Gastrocnemius medialis (tissue), 4 donors: Measurements from ENCODE around the gene LGALS7. TPM values are rescaled to one million over a fixed set of nuclear protein-coding genes. Genes with fewer than 3 reads are reported as not detected.
A peak's percentile ranks its signal among the peaks of the same experiment; 100 is the strongest.

Source experiments
- ATAC-seq, 2 donors: fragments of 150-250 bp; one replicate each; pipeline ENCODE4 v1.9.1; 2016
- DNase-seq, 2 donors: peaks; one replicate each; pipeline ENCODE4 v3.0.0-alpha.2; 2019
- H3K27ac ChIP-seq, 4 donors: fragments of 200-600 bp; sonication (generic); 1 replicate in 1 of 4; 2 replicates in 3 of 4; pipeline ENCODE4 v1.5.1; 2016 to 2018; ENCODE audit warnings: mild to moderate bottlenecking in 2 of 4, moderate library complexity in 1 of 4
- H3K27me3 ChIP-seq, 3 donors: fragments of 200-600 bp; sonication (generic) in 2 of 3; 1 replicate in 1 of 3; 2 replicates in 2 of 3; pipeline versions ENCODE4 v1.5.1 to v1.6.0; 2016 to 2019; ENCODE audit warnings: mild to moderate bottlenecking in 1 of 3, moderate library complexity in 1 of 3
- H3K36me3 ChIP-seq, 2 donors: fragments of 200-600 bp; sonication (generic) in 1 of 2; one replicate each; pipeline ENCODE4 v1.5.1; 2017 to 2018
- H3K4me1 ChIP-seq, 2 donors: fragments of 200-600 bp; sonication (generic) in 1 of 2; one replicate each; pipeline ENCODE4 v1.5.1; 2016 to 2017; ENCODE audit warnings: mild to moderate bottlenecking in 2 of 2
- H3K4me3 ChIP-seq, 4 donors: fragments of 200-600 bp; sonication (generic) in 3 of 4; 1 replicate in 1 of 4; 2 replicates in 3 of 4; pipeline ENCODE4 v1.5.1; 2016 to 2019; ENCODE audit warnings: mild to moderate bottlenecking in 2 of 4
- H3K9me3 ChIP-seq, 3 donors: fragments of 200-600 bp; sonication (generic) in 2 of 3; 1 replicate in 1 of 3; 2 replicates in 2 of 3; pipeline ENCODE4 v1.5.1; 2016 to 2019
- CTCF ChIP-seq, 5 experiments: fragments of 450-650 bp in 3 of 5; fragments of 200-600 bp in 2 of 5; sonication (generic) in 2 of 5; IDR thresholded peaks in 4 of 5; conservative IDR thresholded peaks in 1 of 5; 1 replicate in 4 of 5; 2 replicates in 1 of 5; pipeline ENCODE4 v1.5.1; 2016 to 2019; ENCODE audit warnings: antibody characterized with exemption in 5 of 5, mild to moderate bottlenecking in 3 of 5, moderate library complexity in 3 of 5
- POLR2A ChIP-seq, 2 donors: fragments of 450-650 bp; IDR thresholded peaks; one replicate each; pipeline ENCODE4 v1.6.1; 2017; ENCODE audit warnings: antibody characterized with exemption in 2 of 2, mild to moderate bottlenecking in 2 of 2, moderate library complexity in 2 of 2
- in situ Hi-C, 4 donors: fragments of 200-750 bp; cut with MboI; loops; one replicate each; pipeline versions ENCODE4 v1.15.0 to v1.8.0; 2017; ENCODE audit warnings: low sequenced_read_pairs in 4 of 4
- intact Hi-C: fragments of 100-400 bp; cut with DNase I; formaldehyde crosslinking; loops from one replicate; pipeline ENCODE4 v1.15.1; 2023; ENCODE audit warnings: low total_unique reads
- total RNA-seq, 4 donors: library from RNA; depleted of rRNA; stranded (reverse); fragments of >200 nt; gene quantifications; one replicate each; pipeline versions ENCODE4 v1.1.0 to v1.2.3, GENCODE V29; 2016

LGALS7 gene
- total RNA-seq, 4 donors from 2014 or later = not detected

DNA sequence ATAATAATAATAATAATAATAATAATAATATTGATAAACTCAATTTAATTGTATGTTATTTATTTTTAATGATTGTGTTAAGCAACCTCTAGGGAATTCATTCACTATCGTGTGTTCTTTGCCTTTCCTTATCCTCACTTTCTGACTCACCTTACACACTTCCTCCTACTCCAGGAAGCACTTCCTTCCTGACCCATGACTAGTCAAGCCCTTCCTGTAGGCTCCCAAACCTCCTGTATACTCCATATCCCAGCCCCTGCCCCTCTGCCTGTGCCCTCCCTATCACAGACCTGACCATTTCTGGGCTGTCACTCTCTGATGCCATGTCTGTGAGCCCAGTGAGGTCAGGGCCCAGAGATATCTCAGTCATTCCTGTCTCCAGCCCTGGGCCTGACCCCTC is 31.9 kb upstream of the LGALS7 start:
- no peak overlapping the region for H3K4me3 ChIP-seq
- in situ Hi-C loops (no loop called here), intact Hi-C loops (no loop called here)
- DNase-seq (no peak), ATAC-seq (no peak)
- no peak overlapping the region for H3K27ac ChIP-seq
- H3K27me3 ChIP-seq = no peaks in the 10 kb centered on the region
- H3K4me1 ChIP-seq = no peaks in the 10 kb centered on the region
- H3K9me3 ChIP-seq = no peaks in the 10 kb centered on the region
- no peaks in the 10 kb centered on the region for H3K36me3 ChIP-seq
- TF ChIP-seq POLR2A (IDR thresholded peaks at IDR 0.05) = no peak
- no peak for TF ChIP-seq CTCF (IDR thresholded peaks at IDR 0.05 in 4 of 5, conservative IDR thresholded peaks at IDR 0.05 in 1 of 5)

GRCh38 chr19:38803543-38803942 is 30.2 kb upstream of the LGALS7 start:
- in situ Hi-C loops = no loop called here
- Histone ChIP-seq H3K36me3 (no peaks in the 10 kb centered on the region), H3K4me1 (no peaks in the 10 kb centered on the region), H3K9me3 (no peaks in the 10 kb centered on the region), H3K27ac (no peak overlapping the region), H3K27me3 (no peaks in the 10 kb centered on the region), H3K4me3 (no peak overlapping the region)
- no peak for DNase-seq
- no peak for ATAC-seq
- no peak for TF ChIP-seq CTCF (IDR thresholded peaks at IDR 0.05 in 4 of 5, conservative IDR thresholded peaks at IDR 0.05 in 1 of 5)
- TF ChIP-seq POLR2A (IDR thresholded peaks at IDR 0.05) = no peak
- intact Hi-C loops = no loop called here

DNA sequence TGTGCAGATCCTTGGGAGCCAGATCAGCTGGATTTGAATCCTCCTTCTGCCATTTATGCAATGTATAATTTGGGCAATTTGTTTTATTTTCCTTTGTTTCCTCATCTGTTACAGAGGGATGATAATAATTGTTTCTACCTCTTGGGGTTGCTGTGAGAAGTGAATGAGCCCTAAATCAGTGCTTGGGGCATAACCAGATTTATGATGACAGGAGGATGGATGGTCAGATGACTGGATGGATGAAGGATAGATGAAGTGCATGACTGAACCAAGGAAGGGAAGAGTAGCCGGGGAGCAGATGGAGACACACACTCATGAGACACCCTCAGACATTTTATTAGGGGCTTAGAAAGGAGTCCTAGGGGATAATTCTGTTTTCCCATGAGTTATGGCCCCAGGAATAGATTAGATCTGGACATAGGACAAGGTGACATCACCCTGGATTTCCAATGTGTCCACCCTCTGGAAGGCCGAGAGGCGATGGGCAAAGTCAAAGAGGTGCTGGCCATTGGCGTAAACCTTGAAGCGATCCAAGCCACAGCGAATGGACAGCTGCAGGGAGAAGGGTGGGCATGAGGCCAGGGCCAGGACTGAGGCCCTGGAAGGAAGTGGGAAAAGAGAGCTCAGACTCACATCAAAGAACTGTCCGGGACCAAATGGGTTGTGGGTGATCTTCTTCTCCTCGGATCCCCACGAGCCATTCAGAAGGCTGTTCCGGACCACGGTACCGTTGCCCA is 28.2 kb upstream of the LGALS7 start:
- intact Hi-C loops = no loop called here

DNA sequence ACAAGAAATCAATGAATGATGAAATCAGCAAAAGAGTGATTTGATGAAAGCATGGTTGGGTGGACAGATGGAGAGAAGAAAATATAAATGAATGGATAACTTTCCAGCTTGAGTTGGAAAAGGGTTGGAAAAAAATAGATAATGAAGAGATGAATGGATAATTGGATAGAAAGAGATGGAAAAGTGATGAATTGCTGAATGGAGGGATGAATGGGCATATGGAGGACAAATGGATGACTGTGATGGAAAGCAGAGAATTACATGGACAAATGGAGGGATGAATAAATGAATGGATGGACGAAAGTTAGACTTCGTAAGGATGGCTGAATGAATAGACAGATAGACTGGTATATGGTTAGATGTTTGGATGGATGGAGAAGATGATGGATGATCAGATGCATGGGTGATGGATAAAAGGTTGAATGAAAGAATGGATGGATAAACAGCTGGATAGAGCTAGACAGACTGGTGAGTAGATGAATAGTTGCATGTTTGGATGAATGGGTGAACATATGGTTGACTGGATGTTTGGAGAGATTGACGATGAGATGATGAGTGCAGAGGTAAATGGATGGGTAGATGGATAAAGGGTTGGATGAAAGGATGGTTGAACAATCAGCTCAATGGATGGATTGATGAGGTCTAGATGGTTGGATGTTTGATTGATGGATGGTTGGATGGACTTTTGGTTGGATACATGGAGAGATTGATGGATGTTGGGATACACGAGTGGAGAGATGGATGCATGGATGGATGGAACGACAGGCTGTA is 27.4 kb upstream of the LGALS7 start:
- no peak for ATAC-seq
- intact Hi-C loops = no loop called here
- Histone ChIP-seq H3K4me3 (no peak overlapping the region), H3K27ac (no peak overlapping the region), H3K4me1 (no peaks in the 10 kb centered on the region), H3K9me3 (no peaks in the 10 kb centered on the region), H3K27me3 (no peaks in the 10 kb centered on the region), H3K36me3 (no peaks in the 10 kb centered on the region)
- DNase-seq = no peak
- TF ChIP-seq CTCF (IDR thresholded peaks at IDR 0.05 in 4 of 5, conservative IDR thresholded peaks at IDR 0.05 in 1 of 5) = no peak
- TF ChIP-seq POLR2A (IDR thresholded peaks at IDR 0.05) = no peak
- in situ Hi-C loops = no loop called here

More for the DNA sequence above, 28.2 kb upstream of the LGALS7 start:
- Histone ChIP-seq H3K27ac (no peak overlapping the region), H3K9me3 (no peaks in the 10 kb centered on the region), H3K27me3 (no peaks in the 10 kb centered on the region), H3K4me3 (no peak overlapping the region), H3K36me3 (no peaks in the 10 kb centered on the region), H3K4me1 (no peaks in the 10 kb centered on the region)
- no peak for DNase-seq
- TF ChIP-seq CTCF (IDR thresholded peaks at IDR 0.05 in 4 of 5, conservative IDR thresholded peaks at IDR 0.05 in 1 of 5) = no peak
- TF ChIP-seq POLR2A (IDR thresholded peaks at IDR 0.05) = no peak
- ATAC-seq = peak in 1 of 2 donors; percentile 14
- in situ Hi-C loops = no loop called here
